ENCODE results near the gene GSG1.
"Not testable (repeated sequence)": the region's sequence is repeated elsewhere in the genome, so short reads cannot be mapped to it uniquely, and the experiment has no call there.

GSG1 gene

GRCh38 chr12:13088496-13088895 lies 15.0 kb downstream of the GSG1 start:
- no peak for DNase-seq

- no peak for DNase-seq
These were observed 15.7 kb downstream of the GSG1 start for GRCh38 chr12:13087766-13088165.

GRCh38 chr12:13085968-13086686 lies 17.3 kb downstream of the GSG1 start:
- DNase-seq, result no peak

GRCh38 chr12:13084898-13085640 lies 18.4 kb downstream of the GSG1 start:
- no peak for DNase-seq

GRCh38 chr12:13083638-13084037 lies 19.8 kb downstream of the GSG1 start:
- DNase-seq, result not testable (repeated sequence)

GRCh38 chr12:13082861-13083260 lies 20.6 kb downstream of the GSG1 start:
- no peak for DNase-seq

- DNase-seq, result no peak
These were observed 23.2 kb downstream of the GSG1 start for GRCh38 chr12:13080266-13080665.

GRCh38 chr12:13079440-13079906 lies 24.0 kb downstream of the GSG1 start:
- no peak for DNase-seq

- DNase-seq, result no peak
These were observed 27.5 kb downstream of the GSG1 start for GRCh38 chr12:13075786-13076570.

- DNase-seq, result no peak
These were observed 28.4 kb downstream of the GSG1 start for GRCh38 chr12:13075118-13075480.

GRCh38 chr12:13074396-13075117 lies 28.9 kb downstream of the GSG1 start:
- DNase-seq, result no peak

- DNase-seq, result no peak
These were observed 30.3 kb downstream of the GSG1 start for GRCh38 chr12:13073173-13073572.

GRCh38 chr12:13071305-13072280 lies 31.9 kb downstream of the GSG1 start:
- DNase-seq, result no peak

- DNase-seq, result no peak
These were observed 34.1 kb downstream of the GSG1 start for GRCh38 chr12:13069380-13069779.

GRCh38 chr12:13067322-13067721 lies 36.1 kb downstream of the GSG1 start:
- no peak for DNase-seq

GRCh38 chr12:13066459-13066858 lies 37.0 kb downstream of the GSG1 start:
- no peak for DNase-seq

- no peak for DNase-seq
These were observed 37.5 kb downstream of the GSG1 start for GRCh38 chr12:13066014-13066413.

- DNase-seq, result no peak
These were observed 40.8 kb downstream of the GSG1 start for GRCh38 chr12:13062669-13063068.

- DNase-seq, result no peak
These were observed 42.1 kb downstream of the GSG1 start for GRCh38 chr12:13061377-13061776.

- no peak for DNase-seq
These were observed 42.9 kb downstream of the GSG1 start for GRCh38 chr12:13060581-13060980.

GRCh38 chr12:13053617-13054016 lies 49.9 kb downstream of the GSG1 start:
- not testable (repeated sequence) for DNase-seq

- DNase-seq, result no peak
These were observed 51.0 kb downstream of the GSG1 start for GRCh38 chr12:13052421-13052820.

All from SHP77 (cell line).